ENCODE results near the gene PLP2. TPM values are rescaled to one million over a fixed set of nuclear protein-coding genes. Genes with fewer than 3 reads are reported as not detected.

Gene PLP2
- total and polyA plus RNA-seq, 9 donors: 59.0 to 166 (median 117) TPM

DNA sequence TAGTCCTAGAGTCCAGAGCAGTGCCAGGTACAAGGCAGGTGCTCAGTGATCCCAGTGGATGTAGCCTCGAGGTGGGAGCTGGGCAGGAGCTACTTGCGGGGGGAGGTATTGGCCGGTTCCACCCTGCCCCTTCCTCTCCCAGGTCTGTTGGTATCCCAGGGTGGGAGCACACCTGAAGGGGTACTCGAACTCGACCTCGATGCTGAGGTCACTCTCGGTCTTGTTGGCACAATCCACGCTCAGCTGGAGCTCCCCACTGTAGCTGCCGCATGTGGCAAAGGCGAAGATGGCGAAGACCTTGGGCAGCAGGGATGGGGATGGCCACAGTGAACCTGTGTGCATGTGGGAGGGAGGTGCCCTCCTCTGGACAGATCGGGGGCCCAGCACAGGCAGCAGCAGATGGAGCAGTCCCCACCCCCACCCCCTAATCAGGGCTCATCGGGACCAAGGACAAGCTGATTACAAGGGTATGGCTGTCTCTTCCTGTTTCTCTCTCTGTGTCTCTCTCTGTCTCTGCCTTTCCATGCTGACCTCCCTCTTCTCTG lies 25.9 kb downstream of the PLP2 start:
- H3K27me3 ChIP-seq (ENCODE audit: control insufficient read depth, insufficient read depth, low read length): peaks cover 3% of the 10 kb centered on the region
- WGBS (ENCODE audit: insufficient coverage): 81% methylated on average over 5 of the region's 13 CpGs
- H3K4me1 ChIP-seq (ENCODE audit: control insufficient read depth, insufficient read depth, low read length): peaks cover 3% of the 10 kb centered on the region
- H3K27ac ChIP-seq (ENCODE audit: low read length): no peak overlapping the region
- no peaks in the 10 kb centered on the region for H3K36me3 ChIP-seq (ENCODE audit: control insufficient read depth, insufficient read depth, low read length)
- DNase-seq: no peak
- H3K4me3 ChIP-seq (ENCODE audit: low read length): no peak overlapping the region
- peaks cover 3% of the 10 kb centered on the region for H3K9me3 ChIP-seq (replicated peaks; ENCODE audit: control insufficient read depth, low read depth, low read length)

DNA sequence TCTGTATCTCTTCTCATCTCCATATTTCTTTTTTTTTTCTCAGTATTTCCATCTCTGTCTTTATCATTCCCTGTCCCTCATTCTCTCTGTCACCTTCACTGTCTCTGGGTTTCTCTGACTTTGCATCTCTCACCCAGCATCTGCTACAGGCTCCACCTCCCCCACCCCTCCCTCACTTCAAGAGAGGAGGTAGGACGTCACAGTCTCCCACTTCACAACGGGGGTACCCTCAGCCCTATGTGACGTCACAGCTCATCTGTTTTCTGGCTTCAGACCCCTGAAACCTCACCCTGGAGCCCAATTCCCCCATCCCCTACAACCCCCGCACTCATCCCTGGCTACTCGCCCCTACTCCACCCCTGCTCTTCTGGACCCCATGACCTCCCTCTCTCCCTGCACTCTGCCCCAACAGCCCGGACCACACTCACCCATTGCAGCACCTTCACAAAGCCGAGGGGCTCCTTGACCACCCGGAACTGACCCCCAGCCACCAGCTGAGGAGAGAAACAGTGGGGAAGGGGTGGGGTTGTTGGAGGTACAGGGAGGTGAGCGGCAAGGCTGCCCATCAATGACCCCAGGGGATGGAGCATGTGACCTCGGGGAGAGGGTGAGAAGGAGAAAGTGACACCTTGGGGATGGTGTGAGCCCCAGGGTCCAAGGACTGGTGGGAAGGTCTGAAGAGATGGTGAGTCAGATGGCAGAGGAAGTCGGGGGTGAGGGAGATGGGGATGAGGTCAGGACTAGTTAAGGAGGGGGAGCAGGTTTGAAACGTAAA lies 27.0 kb downstream of the PLP2 start:
- Histone ChIP-seq H3K27me3 (ENCODE audit: control insufficient read depth, insufficient read depth, low read length) (peaks cover 3% of the 10 kb centered on the region), H3K4me1 (ENCODE audit: control insufficient read depth, insufficient read depth, low read length) (peaks cover 3% of the 10 kb centered on the region), H3K36me3 (ENCODE audit: control insufficient read depth, insufficient read depth, low read length) (no peaks in the 10 kb centered on the region), H3K27ac (ENCODE audit: low read length) (no peak overlapping the region), H3K9me3 (replicated peaks; ENCODE audit: control insufficient read depth, low read depth, low read length) (no peaks in the 10 kb centered on the region), H3K4me3 (ENCODE audit: low read length) (no peak overlapping the region)
- WGBS (ENCODE audit: insufficient coverage): 31% methylated on average over 8 of the region's 12 CpGs
- no peak for DNase-seq

GRCh38 chrX:49199315-49199595 lies 27.6 kb downstream of the PLP2 start:
- H3K27ac ChIP-seq (ENCODE audit: low read length): no peak overlapping the region
- 46% methylated on average over 11 of the region's 11 CpGs for WGBS (ENCODE audit: insufficient coverage)
- no peaks in the 10 kb centered on the region for H3K36me3 ChIP-seq (ENCODE audit: control insufficient read depth, insufficient read depth, low read length)
- H3K27me3 ChIP-seq (ENCODE audit: control insufficient read depth, insufficient read depth, low read length): peaks cover 3% of the 10 kb centered on the region
- peaks cover 3% of the 10 kb centered on the region for H3K4me1 ChIP-seq (ENCODE audit: control insufficient read depth, insufficient read depth, low read length)
- H3K9me3 ChIP-seq (replicated peaks; ENCODE audit: control insufficient read depth, low read depth, low read length): no peaks in the 10 kb centered on the region
- no peak overlapping the region for H3K4me3 ChIP-seq (ENCODE audit: low read length)
- DNase-seq: no peak

DNA sequence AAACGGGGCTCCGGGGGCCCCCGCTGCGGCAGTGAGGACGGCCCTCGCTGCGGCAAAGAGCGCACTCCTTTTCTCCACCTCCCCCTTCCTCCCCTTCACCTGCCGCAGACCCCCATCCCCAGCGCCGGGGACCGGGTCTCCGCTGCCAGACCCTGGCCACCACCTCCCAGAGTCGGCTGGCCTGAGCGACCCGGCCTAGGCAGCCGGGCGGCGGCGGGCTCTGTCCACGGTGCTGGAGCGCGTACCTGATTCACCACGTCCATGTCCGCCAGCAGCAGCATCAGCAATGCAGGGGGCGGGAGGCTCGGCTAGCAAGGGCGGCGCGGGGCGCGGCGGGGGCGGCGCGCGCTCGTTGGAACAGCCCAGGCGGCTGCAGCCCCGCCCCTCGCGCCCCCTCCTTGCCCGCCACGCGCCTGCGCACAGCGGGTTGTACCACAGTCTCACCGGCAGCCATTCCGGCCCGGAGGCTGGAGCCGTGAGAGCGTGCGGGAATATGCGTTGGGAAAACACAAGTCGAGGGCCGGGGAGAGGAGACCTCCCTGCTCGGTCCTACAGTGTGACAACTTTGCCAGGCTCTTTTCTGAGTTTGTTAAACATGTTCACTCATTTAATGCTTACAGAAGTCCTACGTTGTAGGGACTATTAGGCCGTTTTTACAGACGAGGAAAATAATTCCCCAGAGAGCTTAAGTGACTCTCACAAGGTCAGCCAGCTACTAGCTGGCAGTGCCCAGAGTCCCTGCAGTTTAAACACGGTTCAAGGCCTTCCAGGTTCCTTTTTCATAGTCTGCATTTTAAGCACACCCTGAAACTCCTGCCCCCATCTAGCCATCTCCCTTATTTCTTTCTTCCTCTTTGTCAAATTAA lies 28.4 kb downstream of the PLP2 start, which contains the start of gene SYP:
Gene SYP, minus strand, starts transcription at position 288 of the 866 bp plus-strand sequence. Its CDS starts 7 bp downstream, at position 281.
- H3K27me3 ChIP-seq (ENCODE audit: control insufficient read depth, insufficient read depth, low read length): peaks cover 5% of the 10 kb centered on the region
- no peak within 1 kb of the TSS for H3K27ac ChIP-seq (ENCODE audit: low read length)
- 30% methylated on average over 56 of the region's 61 CpGs for WGBS (ENCODE audit: insufficient coverage)
- H3K9me3 ChIP-seq (replicated peaks; ENCODE audit: control insufficient read depth, low read depth, low read length): no peaks in the 10 kb centered on the region
- peak; percentile 91 for DNase-seq
- H3K36me3 ChIP-seq (ENCODE audit: control insufficient read depth, insufficient read depth, low read length): no peaks in the 10 kb centered on the region
- peak within 1 kb of the TSS; percentile 28 for H3K4me3 ChIP-seq (ENCODE audit: low read length)
- peaks cover 3% of the 10 kb centered on the region for H3K4me1 ChIP-seq (ENCODE audit: control insufficient read depth, insufficient read depth, low read length)

DNA sequence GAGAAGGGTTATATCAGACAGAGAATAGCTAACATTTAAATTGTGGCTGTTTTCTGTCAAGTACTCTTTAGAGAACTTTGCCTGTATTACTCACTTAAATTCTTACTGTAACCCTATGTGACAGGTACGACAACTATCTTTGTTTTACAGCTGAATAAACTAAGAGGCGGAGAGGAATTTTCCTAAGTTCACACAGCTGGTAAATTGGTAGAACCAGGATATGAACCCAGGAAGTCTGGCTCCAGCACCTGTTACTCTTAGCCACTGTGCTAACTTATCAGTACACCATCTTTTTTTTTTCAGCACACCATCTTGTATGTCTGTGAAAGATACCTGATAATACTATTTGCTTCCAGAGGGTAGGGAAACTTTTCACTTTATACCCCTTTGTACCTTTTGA lies 30.3 kb downstream of the PLP2 start:
- no peak overlapping the region for H3K4me3 ChIP-seq (ENCODE audit: low read length)
- peaks cover 3% of the 10 kb centered on the region for H3K4me1 ChIP-seq (ENCODE audit: control insufficient read depth, insufficient read depth, low read length)
- H3K9me3 ChIP-seq (replicated peaks; ENCODE audit: control insufficient read depth, low read depth, low read length): no peaks in the 10 kb centered on the region
- no peaks in the 10 kb centered on the region for H3K36me3 ChIP-seq (ENCODE audit: control insufficient read depth, insufficient read depth, low read length)
- no peak overlapping the region for H3K27ac ChIP-seq (ENCODE audit: low read length)
- no CpG with 5 or more reads among the region's 2 CpGs for WGBS (ENCODE audit: insufficient coverage)
- no peak for DNase-seq
- peaks cover 5% of the 10 kb centered on the region for H3K27me3 ChIP-seq (ENCODE audit: control insufficient read depth, insufficient read depth, low read length)

DNA sequence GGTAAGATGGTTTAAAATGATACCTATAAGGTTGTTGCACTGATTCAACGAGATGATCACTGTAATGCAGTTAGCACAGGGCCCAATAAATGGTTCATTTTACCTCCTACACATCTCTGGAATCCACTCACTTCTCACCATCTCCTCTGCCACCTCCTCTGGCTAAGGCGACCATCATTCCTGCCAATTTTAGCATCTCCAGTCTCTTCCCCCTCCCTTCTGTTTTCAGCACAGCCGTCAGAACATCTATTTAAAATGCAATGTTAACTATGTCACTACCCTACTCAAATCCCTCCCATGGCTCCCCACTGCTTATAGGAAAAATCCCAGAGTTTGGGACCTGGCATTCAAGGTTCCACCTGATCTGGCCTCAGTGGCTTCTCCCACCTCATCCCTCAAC lies 31.8 kb downstream of the PLP2 start:
- Histone ChIP-seq H3K4me3 (ENCODE audit: low read length) (no peak overlapping the region), H3K36me3 (ENCODE audit: control insufficient read depth, insufficient read depth, low read length) (no peaks in the 10 kb centered on the region), H3K9me3 (replicated peaks; ENCODE audit: control insufficient read depth, low read depth, low read length) (no peaks in the 10 kb centered on the region), H3K4me1 (ENCODE audit: control insufficient read depth, insufficient read depth, low read length) (peaks cover 3% of the 10 kb centered on the region), H3K27ac (ENCODE audit: low read length) (no peak overlapping the region), H3K27me3 (ENCODE audit: control insufficient read depth, insufficient read depth, low read length) (peaks cover 7% of the 10 kb centered on the region)
- WGBS (ENCODE audit: insufficient coverage): 61% methylated on average over 2 of the region's 3 CpGs
- DNase-seq: no peak

DNA sequence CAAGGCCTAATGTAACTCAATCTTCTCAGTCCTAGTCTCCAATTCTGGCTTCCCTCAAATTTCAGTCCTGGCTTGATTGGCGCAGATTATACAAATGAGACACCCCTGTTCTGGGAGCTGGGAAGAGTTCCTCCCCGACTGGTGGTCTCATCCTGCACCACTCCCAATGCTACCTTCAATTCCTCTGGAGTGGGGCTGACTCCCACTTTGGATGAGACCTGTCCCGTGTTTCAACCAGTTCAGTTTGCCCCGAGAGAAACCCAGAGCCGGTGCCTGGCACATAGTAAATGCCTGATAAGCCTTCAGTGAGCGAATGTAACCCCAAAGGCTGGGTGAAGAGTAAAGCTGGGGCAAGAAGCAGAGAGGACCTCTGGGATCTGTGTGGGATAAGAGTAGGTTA lies 32.3 kb downstream of the PLP2 start:
- no peak overlapping the region for H3K27ac ChIP-seq (ENCODE audit: low read length)
- no peak for DNase-seq

DNA sequence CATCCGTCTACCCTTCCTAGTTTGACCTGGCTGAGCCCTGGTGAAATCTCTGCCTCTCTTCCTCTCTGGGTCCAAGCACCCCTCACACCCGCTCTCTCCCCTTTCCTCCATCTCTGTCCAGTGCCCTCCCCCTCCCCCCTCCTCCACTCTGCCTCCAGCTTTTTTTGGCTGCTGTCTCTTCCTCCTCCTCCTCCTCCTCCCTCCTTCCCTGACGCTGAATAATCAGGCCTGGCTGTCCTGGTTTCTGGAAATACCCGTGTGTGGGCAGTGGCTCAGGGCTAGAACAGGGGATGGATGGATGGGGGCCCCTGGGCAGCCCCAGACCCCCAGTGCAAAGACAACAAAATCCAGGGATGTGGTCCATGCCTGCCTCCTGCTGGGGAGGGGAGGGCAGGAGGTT lies 33.0 kb downstream of the PLP2 start:
- Histone ChIP-seq H3K36me3 (ENCODE audit: control insufficient read depth, insufficient read depth, low read length) (no peaks in the 10 kb centered on the region), H3K4me3 (ENCODE audit: low read length) (no peak overlapping the region), H3K27ac (ENCODE audit: low read length) (no peak overlapping the region), H3K9me3 (replicated peaks; ENCODE audit: control insufficient read depth, low read depth, low read length) (no peaks in the 10 kb centered on the region), H3K27me3 (ENCODE audit: control insufficient read depth, insufficient read depth, low read length) (peaks cover 12% of the 10 kb centered on the region), H3K4me1 (ENCODE audit: control insufficient read depth, insufficient read depth, low read length) (peaks cover 3% of the 10 kb centered on the region)
- DNase-seq: no peak
- 23% methylated on average over 3 of the region's 4 CpGs for WGBS (ENCODE audit: insufficient coverage)

More for the DNA sequence above, 32.3 kb downstream of the PLP2 start:
- peaks cover 10% of the 10 kb centered on the region for H3K27me3 ChIP-seq (ENCODE audit: control insufficient read depth, insufficient read depth, low read length)
- H3K4me1 ChIP-seq (ENCODE audit: control insufficient read depth, insufficient read depth, low read length): peaks cover 3% of the 10 kb centered on the region
- WGBS (ENCODE audit: insufficient coverage): 74% methylated on average over 6 of the region's 6 CpGs
- no peaks in the 10 kb centered on the region for H3K9me3 ChIP-seq (replicated peaks; ENCODE audit: control insufficient read depth, low read depth, low read length)
- no peak overlapping the region for H3K4me3 ChIP-seq (ENCODE audit: low read length)
- no peaks in the 10 kb centered on the region for H3K36me3 ChIP-seq (ENCODE audit: control insufficient read depth, insufficient read depth, low read length)

DNA sequence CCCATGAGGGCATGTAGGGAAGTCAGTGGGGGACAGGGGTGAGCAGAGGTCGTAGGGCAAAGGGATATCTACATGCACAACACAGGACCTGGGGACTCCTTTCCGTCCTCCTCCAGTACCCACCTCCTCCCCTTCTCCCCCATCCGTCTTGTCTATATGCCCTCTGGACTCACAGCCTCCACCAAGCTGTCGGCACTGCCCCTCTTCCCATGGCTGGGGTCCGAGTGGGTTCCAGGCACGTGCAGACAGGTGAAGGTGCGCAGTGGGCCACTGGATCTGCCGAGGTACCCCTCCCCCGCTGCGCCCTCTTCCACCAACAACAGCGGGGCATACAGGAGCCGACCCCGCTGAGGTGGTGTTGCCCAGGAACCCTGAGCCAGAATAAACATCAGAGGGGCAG lies 33.7 kb downstream of the PLP2 start:
- H3K4me1 ChIP-seq (ENCODE audit: control insufficient read depth, insufficient read depth, low read length): peaks cover 1% of the 10 kb centered on the region
- DNase-seq: no peak
- no peaks in the 10 kb centered on the region for H3K9me3 ChIP-seq (replicated peaks; ENCODE audit: control insufficient read depth, low read depth, low read length)
- no peaks in the 10 kb centered on the region for H3K36me3 ChIP-seq (ENCODE audit: control insufficient read depth, insufficient read depth, low read length)
- peaks cover 19% of the 10 kb centered on the region for H3K27me3 ChIP-seq (ENCODE audit: control insufficient read depth, insufficient read depth, low read length)
- 58% methylated on average over 5 of the region's 13 CpGs for WGBS (ENCODE audit: insufficient coverage)
- H3K27ac ChIP-seq (ENCODE audit: low read length): no peak overlapping the region
- H3K4me3 ChIP-seq (ENCODE audit: low read length): no peak overlapping the region

DNA sequence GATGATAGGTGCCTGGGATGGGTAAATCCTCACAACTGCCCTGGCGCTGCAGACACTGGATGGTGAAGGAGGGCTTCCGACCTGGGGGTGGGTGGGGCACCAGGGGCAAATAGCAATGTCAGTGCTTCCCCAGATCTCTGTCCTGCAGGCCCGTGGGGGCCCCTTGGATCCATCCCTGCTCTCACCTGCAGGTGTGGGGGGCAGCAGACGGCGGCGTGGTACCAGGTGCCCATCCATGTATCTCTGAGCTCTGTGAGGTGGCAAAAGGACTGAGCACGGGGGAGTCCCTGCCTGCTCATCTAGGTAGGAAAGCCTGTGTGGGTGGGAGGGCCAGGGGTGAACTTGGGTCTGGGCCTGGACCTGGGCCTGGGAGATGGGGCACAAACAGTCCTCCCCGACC lies 34.8 kb downstream of the PLP2 start:
- WGBS (ENCODE audit: insufficient coverage): 70% methylated on average over 4 of the region's 8 CpGs
- no peak for DNase-seq
- Histone ChIP-seq H3K4me1 (ENCODE audit: control insufficient read depth, insufficient read depth, low read length) (no peaks in the 10 kb centered on the region), H3K36me3 (ENCODE audit: control insufficient read depth, insufficient read depth, low read length) (no peaks in the 10 kb centered on the region), H3K27me3 (ENCODE audit: control insufficient read depth, insufficient read depth, low read length) (peaks cover 22% of the 10 kb centered on the region), H3K9me3 (replicated peaks; ENCODE audit: control insufficient read depth, low read depth, low read length) (no peaks in the 10 kb centered on the region), H3K4me3 (ENCODE audit: low read length) (no peak overlapping the region), H3K27ac (ENCODE audit: low read length) (no peak overlapping the region)
